NCI-H2107 treated with DMSO at 0.1 percent for 48 hours (cell line): ENCODE data around the gene THADA.

Experiments
- DNase-seq: peaks from one replicate; lab custom pipeline; 2025; ENCODE audit not compliant: unreplicated experiment; lab: John Stamatoyannopoulos, UW

Gene THADA

GRCh38 chr2:43445781-43446180 is 150.1 kb downstream of the THADA start:
- no peak for DNase-seq

- DNase-seq = no peak
Measured at GRCh38 chr2:43444989-43445645, 150.7 kb downstream of the THADA start.

- no peak for DNase-seq
Measured at GRCh38 chr2:43443282-43443681, 152.6 kb downstream of the THADA start.

- no peak for DNase-seq
Measured at GRCh38 chr2:43441195-43441594, 154.6 kb downstream of the THADA start.

GRCh38 chr2:43438858-43439655 is 156.8 kb downstream of the THADA start:
- no peak for DNase-seq

GRCh38 chr2:43438342-43438741 is 157.5 kb downstream of the THADA start:
- no peak for DNase-seq

GRCh38 chr2:43437363-43437762 is 158.5 kb downstream of the THADA start:
- DNase-seq = no peak

GRCh38 chr2:43436431-43436830 is 159.4 kb downstream of the THADA start:
- no peak for DNase-seq

- no peak for DNase-seq
Measured at GRCh38 chr2:43435746-43436145, 160.1 kb downstream of the THADA start.

- DNase-seq = no peak
Measured at GRCh38 chr2:43430489-43430888, 165.3 kb downstream of the THADA start.

GRCh38 chr2:43429369-43429768 is 166.5 kb downstream of the THADA start:
- no peak for DNase-seq

- no peak for DNase-seq
Measured at GRCh38 chr2:43427032-43427424, 168.8 kb downstream of the THADA start.

GRCh38 chr2:43426305-43427031 is 169.4 kb downstream of the THADA start:
- DNase-seq = no peak

- DNase-seq = no peak
Measured at GRCh38 chr2:43425659-43426058, 170.2 kb downstream of the THADA start.

- no peak for DNase-seq
Measured at GRCh38 chr2:43424262-43425207, 171.3 kb downstream of the THADA start.

GRCh38 chr2:43423941-43424261 is 171.9 kb downstream of the THADA start:
- DNase-seq = no peak

- DNase-seq = no peak
Measured at GRCh38 chr2:43421194-43421593, 174.6 kb downstream of the THADA start.

- DNase-seq = no peak
Measured at GRCh38 chr2:43420389-43420801, 175.4 kb downstream of the THADA start.

- no peak for DNase-seq
Measured at GRCh38 chr2:43419876-43420275, 176.0 kb downstream of the THADA start.

GRCh38 chr2:43419243-43419642 is 176.6 kb downstream of the THADA start:
- DNase-seq = no peak

- no peak for DNase-seq
Measured at GRCh38 chr2:43418680-43419079, 177.2 kb downstream of the THADA start.
